K562 (cell line): ENCODE data around the gene ZNF74. TPM values are rescaled to one million over a fixed set of nuclear protein-coding genes. Genes with fewer than 3 reads are reported as not detected.

ENCODE experiments used
- ARID3B ChIP-seq: fragments of 250-450 bp; sonication (Bioruptor Pico); IDR thresholded peaks from 2 replicates; pipeline ENCODE4 v1.4.0; 2020; ENCODE audit warnings: borderline replicate concordance
- CREB1 ChIP-seq, 2 experiments: sonication (generic) in 1 of 2; formaldehyde crosslinking in 1 of 2; IDR thresholded peaks; 2 replicates each; pipeline versions ENCODE4 v1.6.1 to v1.8.0; 2012 to 2022; ENCODE audit warnings: inconsistent platforms in 1 of 2, mild to moderate bottlenecking in 1 of 2, missing genetic modification reagents in 1 of 2, moderate library complexity in 1 of 2
- CREB5 ChIP-seq: fragments of 250-450 bp; sonication (Bioruptor Pico); IDR thresholded peaks from 2 replicates; pipeline ENCODE4 v1.5.0; 2020; ENCODE audit warnings: mild to moderate bottlenecking
- ESRRA ChIP-seq: fragments of 450-650 bp; IDR thresholded peaks from 2 replicates; pipeline ENCODE4 v1.6.1; 2014; ENCODE audit warnings: low read depth, mild to moderate bottlenecking, moderate library complexity, borderline replicate concordance
- HDGF ChIP-seq: fragments of 450-650 bp; IDR thresholded peaks from 2 replicates; pipeline ENCODE4 v1.6.1; 2016
- HES1 ChIP-seq: fragments of 450-650 bp; IDR thresholded peaks from 2 replicates; pipeline ENCODE4 v1.6.1; 2016; ENCODE audit warnings: low read depth, mild to moderate bottlenecking, moderate library complexity
- MTF1 ChIP-seq: fragments of 250-450 bp; sonication (Bioruptor Pico); IDR thresholded peaks from 2 replicates; pipeline ENCODE4 v1.9.0; 2021; ENCODE audit warnings: moderate library complexity, mild to moderate bottlenecking, inconsistent platforms, borderline replicate concordance
- NCOR1 ChIP-seq: fragments of 450-650 bp; IDR thresholded peaks from 2 replicates; pipeline ENCODE4 v1.6.1; 2016; ENCODE audit warnings: mild to moderate bottlenecking, moderate library complexity
- POLR2AphosphoS2 ChIP-seq: IDR thresholded peaks from 2 replicates; pipeline ENCODE4 v1.6.1; 2012; ENCODE audit warnings: low read length, improper control_type of control experiment
- POU5F1 ChIP-seq: fragments of 150-350 bp; IDR thresholded peaks from 2 replicates; pipeline ENCODE4 v1.6.1; 2014; ENCODE audit warnings: borderline replicate concordance, low read length, low read depth, mild to moderate bottlenecking; ENCODE audit not compliant: partially characterized antibody
- PTTG1 ChIP-seq: fragments of 450-650 bp; IDR thresholded peaks from 2 replicates; pipeline ENCODE4 v1.6.1; 2016; ENCODE audit warnings: low read depth, mild to moderate bottlenecking, missing genetic modification characterization, missing compliant biosample characterization
- RCOR1 ChIP-seq, 2 experiments: IDR thresholded peaks; 2 replicates each; pipeline ENCODE4 v1.6.1; 2012; ENCODE audit warnings: low read depth in 2 of 2, low read length in 2 of 2, borderline replicate concordance in 1 of 2, improper control_type of control experiment in 1 of 2
- SMAD1 ChIP-seq: fragments of 150-350 bp; IDR thresholded peaks from 2 replicates; pipeline ENCODE4 v1.6.1; 2014; ENCODE audit warnings: low read length, low read depth; ENCODE audit not compliant: partially characterized antibody
- STAT6 ChIP-seq: sonication (generic); formaldehyde crosslinking; IDR thresholded peaks from 2 replicates; pipeline ENCODE4 v1.8.1; 2023; ENCODE audit warnings: mild to moderate bottlenecking, missing genetic modification reagents
- TFAM ChIP-seq: fragments of 250-450 bp; sonication (Bioruptor Pico); conservative IDR thresholded peaks from 2 replicates; pipeline ENCODE4 v1.5.0; 2021; ENCODE audit warnings: mild to moderate bottlenecking, moderate library complexity
- THAP7 ChIP-seq: fragments of 250-450 bp; sonication (Bioruptor Pico); IDR thresholded peaks from 2 replicates; pipeline ENCODE4 v1.5.0; 2021
- ZBTB12 ChIP-seq: fragments of 250-450 bp; sonication (Bioruptor Pico); IDR thresholded peaks from 2 replicates; pipeline ENCODE4 v1.4.0; 2020
- ZKSCAN3 ChIP-seq: fragments of 250-450 bp; sonication (Bioruptor Pico); IDR thresholded peaks from 2 replicates; pipeline ENCODE4 v1.4.0; 2020
- ZNF41 ChIP-seq: fragments of 250-450 bp; sonication (Bioruptor Pico); conservative IDR thresholded peaks from 2 replicates; pipeline ENCODE4 v1.4.0; 2020; ENCODE audit warnings: mild to moderate bottlenecking
- ZSCAN29 ChIP-seq: fragments of 450-650 bp; IDR thresholded peaks from 2 replicates; pipeline ENCODE4 v1.6.1; 2017
- polyA plus RNA-seq, 8 experiments: library from polyadenylated mRNA; depleted of rRNA in 4 of 8; stranded (reverse) in 5 of 8; unstranded in 3 of 8; fragments of >200 nt; fragmentation: Nextera tagmentation in 2 of 8; fragmentation: Illumina TruSeq in 1 of 8; extraction: Ambion mirVana in 2 of 8; extraction: Trizol in 1 of 8; gene quantifications; 2 replicates each; pipeline versions ENCODE4 v1.2.1 to v1.2.3, GENCODE V29; 2011 to 2014; ENCODE audit warnings: inconsistent platforms in 1 of 8, missing spikeins in 1 of 8
- total RNA-seq, 7 experiments: library from RNA; depleted of rRNA in 6 of 7; stranded (reverse); fragments of >200 nt in 6 of 7; fragmentation: Illumina TruSeq in 2 of 7; extraction: Trizol in 2 of 7; gene quantifications; 2 replicates each; pipeline versions ENCODE4 v1.2.1 to v1.2.3, GENCODE V29; 2011 to 2021; ENCODE audit warnings: low replicate concordance in 1 of 7

ZNF74 gene
- total and polyA plus RNA-seq, 9 of the 15 experiments (the other 6 are each of a cell fraction or from before 2014, with no cell fraction given), result 2.4 to 53.5 (median 31.5) TPM

GRCh38 chr22:20393705-20394476, at the start of gene ZNF74 (continued):
- TF ChIP-seq ZKSCAN3 (CRISPR knock-in tag) (no peak), SMAD1 (no peak), CREB1 (IDR thresholded peaks at IDR 0.05) (peak; percentile 87), CREB1 (CRISPR knock-in tag; IDR thresholded peaks at IDR 0.05) (no peak), RCOR1 (IDR thresholded peaks at IDR 0.05; ENCODE audit: borderline replicate concordance in 1 of 2, low read depth in 2 of 2, low read length in 2 of 2) (peak; percentile 9 to 88), THAP7 (CRISPR knock-in tag) (no peak), POU5F1 (peak; percentile 95), ZBTB12 (CRISPR knock-in tag) (peak; percentile 85), ZNF41 (CRISPR knock-in tag) (no peak), PTTG1 (no peak), ARID3B (CRISPR knock-in tag) (peak; percentile 90), ESRRA (no peak), HDGF (no peak), NCOR1 (no peak), TFAM (CRISPR knock-in tag) (no peak), CREB5 (0 out of 2 replicates have a peak, but pooled peaks have one; percentile 77), ZSCAN29 (no peak), STAT6 (CRISPR knock-in tag) (peak; percentile 99; the same call in 1 of the 2 replicates), MTF1 (CRISPR knock-in tag) (no peak), POLR2AphosphoS2 (peak; percentile 64; the same call in 1 of the 2 replicates), HES1 (no peak)
